GM20431 (cell line): Measurements from ENCODE around the gene DIP2B.
"Not testable (repeated sequence)": the region's sequence is repeated elsewhere in the genome, so short reads cannot be mapped to it uniquely, and the experiment has no call there.

ENCODE experiments used
- in situ Hi-C: fragments of 300-500 bp; cut with MseI, MboI; formaldehyde crosslinking; loops from one replicate; pipeline ENCODE4 v1.15.0; 2020; ENCODE audit warnings: low sequenced_read_pairs; ENCODE audit not compliant: unreplicated experiment

The DIP2B gene

GRCh38 chr12:50547742-50548141, 43.0 kb downstream of the DIP2B start:
- in situ Hi-C loops = no loop called here

GRCh38 chr12:50549885-50550284, 45.1 kb downstream of the DIP2B start:
- in situ Hi-C loops = no loop called here

GRCh38 chr12:50550530-50551223, 45.9 kb downstream of the DIP2B start:
- in situ Hi-C loops = no loop called here

- in situ Hi-C loops = no loop called here
These were observed 47.1 kb downstream of the DIP2B start for GRCh38 chr12:50551866-50552265.

GRCh38 chr12:50554651-50555050, 49.9 kb downstream of the DIP2B start:
- in situ Hi-C loops = no loop called here

- in situ Hi-C loops = no loop called here
These were observed 50.7 kb downstream of the DIP2B start for GRCh38 chr12:50555471-50555885.

- in situ Hi-C loops = no loop called here
These were observed 51.5 kb downstream of the DIP2B start for GRCh38 chr12:50556273-50556672.

- in situ Hi-C loops = not testable (repeated sequence)
These were observed 52.0 kb downstream of the DIP2B start for GRCh38 chr12:50556796-50557195.

- in situ Hi-C loops = no loop called here
These were observed 52.6 kb downstream of the DIP2B start for GRCh38 chr12:50557421-50557820.

- in situ Hi-C loops = no loop called here
These were observed 54.2 kb downstream of the DIP2B start for GRCh38 chr12:50558970-50559369.

GRCh38 chr12:50562520-50563433, 58.0 kb downstream of the DIP2B start:
- in situ Hi-C loops = no loop called here

- in situ Hi-C loops = no loop called here
These were observed 58.6 kb downstream of the DIP2B start for GRCh38 chr12:50563434-50563787.

GRCh38 chr12:50564237-50564947, 59.6 kb downstream of the DIP2B start:
- in situ Hi-C loops = no loop called here

- in situ Hi-C loops = no loop called here
These were observed 60.1 kb downstream of the DIP2B start for GRCh38 chr12:50564948-50565297.

GRCh38 chr12:50566066-50566465, 61.3 kb downstream of the DIP2B start:
- in situ Hi-C loops = no loop called here

GRCh38 chr12:50567926-50568325, 63.1 kb downstream of the DIP2B start:
- in situ Hi-C loops = no loop called here

- in situ Hi-C loops = no loop called here
These were observed 63.7 kb downstream of the DIP2B start for GRCh38 chr12:50568338-50569091.

GRCh38 chr12:50569321-50569720, 64.5 kb downstream of the DIP2B start:
- in situ Hi-C loops = no loop called here

- in situ Hi-C loops = no loop called here
These were observed 65.1 kb downstream of the DIP2B start for GRCh38 chr12:50569876-50570275.

- in situ Hi-C loops = no loop called here
These were observed 67.0 kb downstream of the DIP2B start for GRCh38 chr12:50571786-50572185.
